ENCODE results near the gene SCAMP2.

DNA sequence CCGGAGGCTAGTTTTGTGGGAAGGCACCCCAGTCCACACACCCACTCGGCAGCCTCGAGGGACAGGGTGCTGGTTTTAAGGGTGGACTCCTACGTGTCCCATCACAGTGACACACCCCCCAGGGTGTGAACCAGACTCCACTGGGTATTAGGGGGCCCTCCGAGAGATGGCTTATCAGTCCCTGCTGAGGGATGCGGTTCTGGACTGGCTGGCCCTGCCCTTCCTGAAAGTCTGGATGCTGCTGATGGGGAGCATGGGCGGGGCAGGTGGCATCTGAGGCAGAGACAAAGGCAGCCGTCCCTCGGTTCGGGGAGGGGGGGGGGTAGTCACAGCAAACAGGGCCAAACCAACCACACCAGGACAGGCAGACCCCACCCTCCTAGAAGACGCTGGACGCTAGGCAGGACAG, 29.3 kb downstream of the SCAMP2 start:
- TF ChIP-seq, protein P1, sequence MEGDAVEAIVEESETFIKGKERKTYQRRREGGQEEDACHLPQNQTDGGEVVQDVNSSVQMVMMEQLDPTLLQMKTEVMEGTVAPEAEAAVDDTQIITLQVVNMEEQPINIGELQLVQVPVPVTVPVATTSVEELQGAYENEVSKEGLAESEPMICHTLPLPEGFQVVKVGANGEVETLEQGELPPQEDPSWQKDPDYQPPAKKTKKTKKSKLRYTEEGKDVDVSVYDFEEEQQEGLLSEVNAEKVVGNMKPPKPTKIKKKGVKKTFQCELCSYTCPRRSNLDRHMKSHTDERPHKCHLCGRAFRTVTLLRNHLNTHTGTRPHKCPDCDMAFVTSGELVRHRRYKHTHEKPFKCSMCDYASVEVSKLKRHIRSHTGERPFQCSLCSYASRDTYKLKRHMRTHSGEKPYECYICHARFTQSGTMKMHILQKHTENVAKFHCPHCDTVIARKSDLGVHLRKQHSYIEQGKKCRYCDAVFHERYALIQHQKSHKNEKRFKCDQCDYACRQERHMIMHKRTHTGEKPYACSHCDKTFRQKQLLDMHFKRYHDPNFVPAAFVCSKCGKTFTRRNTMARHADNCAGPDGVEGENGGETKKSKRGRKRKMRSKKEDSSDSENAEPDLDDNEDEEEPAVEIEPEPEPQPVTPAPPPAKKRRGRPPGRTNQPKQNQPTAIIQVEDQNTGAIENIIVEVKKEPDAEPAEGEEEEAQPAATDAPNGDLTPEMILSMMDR (conservative IDR thresholded peaks at IDR 0.05; ENCODE audit: low read depth, low read length): no peak
- TF ChIP-seq EZH2 (IDR thresholded peaks at IDR 0.05; ENCODE audit: borderline replicate concordance, low read depth, low read length, poor library complexity, severe bottlenecking): no peak
